Middle frontal gyrus (tissue), 1 donor: ENCODE measurements around the gene CACNA2D3.

Experiments
- DNase-seq: peaks from one replicate; pipeline ENCODE4 v3.0.0-alpha.2; 2015; ENCODE audit warnings: low spot score; ENCODE audit errors: extremely low spot score

CACNA2D3 gene

DNA sequence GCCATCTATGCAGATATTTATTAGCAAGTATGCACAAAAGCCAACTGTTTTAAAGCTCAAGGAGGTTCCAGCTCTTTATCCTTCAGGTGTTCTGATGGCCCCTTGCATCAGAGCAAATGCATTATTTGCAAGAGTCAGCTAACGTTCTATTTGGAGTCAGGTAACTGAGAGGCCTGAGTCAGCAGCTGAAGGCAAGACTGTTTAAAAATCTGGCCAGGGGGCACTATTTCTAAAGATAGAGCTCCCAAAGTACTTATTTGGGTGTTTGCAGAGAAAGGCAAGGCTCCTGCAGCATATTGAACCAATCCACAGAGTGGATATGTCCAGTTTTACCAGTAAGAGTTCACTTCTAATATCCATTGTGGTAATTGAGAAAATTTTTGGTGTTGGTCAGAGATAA lies 659.4 kb downstream of the CACNA2D3 start:
- DNase-seq, result no peak

DNA sequence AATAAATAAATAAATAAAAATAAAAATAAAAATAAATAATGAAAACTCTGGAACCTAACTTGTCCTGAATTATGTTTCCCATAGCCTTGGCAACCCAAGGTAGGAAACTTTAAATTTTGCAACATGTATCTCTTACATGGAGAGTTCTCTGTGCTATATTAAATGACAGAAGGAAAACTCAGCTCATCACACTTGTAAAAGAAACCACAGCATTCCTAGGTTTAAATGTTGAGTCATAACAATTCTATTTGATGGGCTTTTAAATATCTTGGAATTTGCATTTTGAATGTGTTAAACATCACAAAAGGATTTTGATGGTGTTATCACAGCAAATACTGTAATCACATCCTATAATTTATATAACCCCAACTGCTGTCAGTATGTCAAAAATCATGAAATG lies 661.3 kb downstream of the CACNA2D3 start:
- no peak for DNase-seq

DNA sequence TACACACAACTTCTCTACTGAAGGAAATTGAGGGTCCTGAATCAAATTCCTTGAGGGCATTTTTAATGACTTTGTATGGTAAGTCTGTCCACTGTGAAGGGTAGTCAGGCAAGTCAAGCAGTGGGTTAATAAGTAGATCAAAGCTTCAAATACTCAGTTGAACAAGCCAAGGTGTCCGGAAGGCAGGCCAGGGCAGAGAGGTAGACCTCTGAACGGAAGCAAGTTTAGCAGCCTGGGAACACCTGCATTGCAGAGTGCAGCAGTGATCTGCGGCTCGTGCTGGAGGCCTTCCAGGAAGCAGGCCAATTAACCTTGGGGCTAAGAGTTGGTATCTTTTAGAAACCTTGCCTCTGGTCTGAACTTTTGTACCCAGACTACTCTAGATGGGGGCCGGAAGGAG lies 661.7 kb downstream of the CACNA2D3 start:
- no peak for DNase-seq

DNA sequence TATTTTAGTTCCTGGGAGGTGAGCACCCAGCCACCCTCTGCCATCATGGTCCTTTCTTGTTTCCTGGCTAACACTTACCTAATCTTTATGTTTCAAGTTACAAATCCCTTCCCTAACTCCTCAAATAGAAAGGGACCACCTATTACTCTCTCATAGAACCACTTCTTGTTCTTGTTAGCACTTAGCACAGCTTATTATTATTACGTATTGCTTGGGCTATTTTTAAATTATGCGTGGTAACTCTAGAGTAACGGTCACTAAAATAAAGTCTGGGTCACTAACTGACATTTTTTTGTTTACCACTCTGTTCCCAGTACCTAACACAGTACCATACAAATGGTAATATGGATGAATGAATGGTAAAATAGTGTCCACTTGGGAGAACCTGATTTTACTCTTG lies 663.6 kb downstream of the CACNA2D3 start:
- DNase-seq, result no peak

GRCh38 chr3:54790051-54790450 lies 667.7 kb downstream of the CACNA2D3 start:
- DNase-seq, result no peak

GRCh38 chr3:54791501-54792156 lies 669.3 kb downstream of the CACNA2D3 start:
- no peak for DNase-seq

DNA sequence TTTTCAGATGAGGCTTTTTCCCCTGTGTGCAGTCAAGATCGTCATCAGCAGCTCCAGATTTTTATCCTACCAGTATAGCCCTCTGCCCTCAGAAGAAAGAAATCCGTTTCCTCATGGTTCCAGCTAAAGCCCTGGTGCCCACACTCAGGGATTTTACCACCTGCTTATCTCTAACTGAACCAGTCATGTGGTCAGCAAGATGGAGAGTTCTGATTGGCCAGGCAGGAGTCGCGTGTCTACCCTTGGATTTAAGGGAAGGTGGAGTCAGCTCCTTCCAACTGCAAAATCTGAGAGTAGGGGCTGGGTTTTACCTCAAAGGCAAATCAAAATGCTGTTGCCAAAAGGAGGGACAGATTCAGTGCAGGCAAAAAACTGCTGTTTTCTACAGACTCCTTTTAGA lies 670.2 kb downstream of the CACNA2D3 start:
- no peak for DNase-seq

- no peak for DNase-seq
Observed at GRCh38 chr3:54793171-54793570, 670.8 kb downstream of the CACNA2D3 start.

DNA sequence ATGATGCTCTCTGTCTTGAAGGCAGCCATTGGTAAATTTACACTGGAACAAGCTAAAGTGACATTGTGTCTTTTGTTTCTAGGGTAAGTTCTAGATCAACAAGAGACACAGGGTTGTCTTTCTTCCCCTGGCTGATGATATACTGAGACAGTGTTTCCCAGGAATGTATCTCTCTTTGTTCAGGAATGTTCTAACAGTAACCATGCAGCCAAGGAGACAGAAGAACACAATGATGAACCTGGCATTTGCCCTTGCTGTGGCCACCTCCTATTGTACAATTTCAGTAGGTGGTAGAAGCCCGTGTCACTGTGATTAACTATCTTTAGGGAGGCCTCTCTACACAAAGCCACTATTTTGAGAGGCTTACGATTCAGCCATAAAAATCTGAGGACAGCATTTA lies 674.8 kb downstream of the CACNA2D3 start:
- no peak for DNase-seq

DNA sequence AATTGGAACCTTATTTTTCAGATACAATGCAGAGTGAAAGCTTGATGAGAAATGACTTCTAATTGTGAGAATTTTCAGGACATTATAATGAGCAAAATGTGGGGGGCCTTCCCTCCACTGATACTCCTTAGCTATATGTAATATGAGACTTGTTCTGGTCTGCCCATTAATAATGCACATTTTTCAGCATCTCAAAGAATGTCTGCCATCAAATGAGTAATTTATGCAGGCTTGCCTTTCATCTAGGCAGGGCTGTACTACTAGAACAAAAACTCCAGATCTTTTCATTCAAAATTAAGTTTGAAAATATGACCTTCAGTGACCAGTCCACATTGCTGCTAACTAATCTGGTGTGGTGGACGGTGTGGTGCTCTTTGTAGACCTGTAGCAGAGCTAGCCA lies 678.1 kb downstream of the CACNA2D3 start:
- no peak for DNase-seq

DNA sequence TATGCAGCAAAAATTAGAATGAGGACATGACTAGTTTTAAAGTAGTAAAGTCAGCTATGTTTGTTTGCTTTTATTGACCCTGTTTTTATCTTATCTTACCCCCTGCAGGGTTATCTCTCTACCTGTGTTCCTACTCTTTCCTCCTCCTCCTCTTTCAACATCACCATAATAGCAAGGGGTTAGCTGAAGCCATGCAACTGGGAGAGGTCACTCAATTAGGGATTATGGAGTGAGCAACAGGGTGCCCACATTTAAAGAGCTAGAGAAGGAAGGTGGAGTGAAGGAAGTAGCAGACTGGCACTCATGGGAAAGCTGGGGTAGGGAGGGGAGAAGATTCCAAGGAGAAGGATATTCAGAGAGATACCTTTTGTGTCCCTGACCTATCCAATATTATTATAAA lies 679.6 kb downstream of the CACNA2D3 start:
- DNase-seq, result no peak

GRCh38 chr3:54810401-54810800 lies 688.0 kb downstream of the CACNA2D3 start:
- DNase-seq, result no peak

DNA sequence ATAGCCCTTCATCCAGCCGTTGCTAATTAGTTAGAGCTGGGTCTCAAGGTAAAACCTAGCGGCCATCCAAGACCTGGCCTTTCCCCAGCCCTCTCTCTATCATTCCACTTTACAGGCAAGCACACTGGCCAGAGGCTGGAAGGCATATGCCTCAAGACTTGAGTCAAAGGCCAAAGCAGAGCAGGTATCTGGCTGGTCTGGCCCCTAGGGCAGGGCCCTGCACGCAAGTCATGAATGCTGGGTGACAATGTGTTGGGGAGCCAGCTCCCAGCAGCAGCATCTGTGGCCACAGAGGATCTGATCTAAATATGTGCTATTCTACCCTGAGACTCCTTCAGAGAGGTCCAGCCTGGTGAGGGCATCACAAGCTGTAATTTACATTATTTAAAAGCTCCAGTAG lies 691.9 kb downstream of the CACNA2D3 start:
- no peak for DNase-seq

DNA sequence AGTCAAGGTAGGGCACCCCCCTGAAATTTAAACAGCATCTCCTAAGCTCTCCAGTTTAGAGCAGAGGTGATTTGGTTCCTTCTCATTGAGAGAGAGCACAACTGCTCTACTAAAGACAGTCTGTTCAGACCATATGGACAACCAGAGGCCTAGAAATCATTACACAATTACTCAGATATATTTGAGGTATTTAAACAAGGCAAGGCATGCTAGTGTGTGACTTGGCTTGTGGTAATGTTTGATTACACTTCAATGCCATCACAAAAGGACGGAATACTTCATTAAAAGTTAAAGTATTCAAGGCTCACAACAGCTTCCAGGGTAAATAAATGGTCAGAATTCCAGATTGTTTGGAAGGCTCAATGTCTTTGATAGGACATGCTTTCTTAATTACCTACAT lies 695.3 kb downstream of the CACNA2D3 start:
- DNase-seq, result no peak

- no peak for DNase-seq
Observed at GRCh38 chr3:54818486-54818885, 696.1 kb downstream of the CACNA2D3 start.

DNA sequence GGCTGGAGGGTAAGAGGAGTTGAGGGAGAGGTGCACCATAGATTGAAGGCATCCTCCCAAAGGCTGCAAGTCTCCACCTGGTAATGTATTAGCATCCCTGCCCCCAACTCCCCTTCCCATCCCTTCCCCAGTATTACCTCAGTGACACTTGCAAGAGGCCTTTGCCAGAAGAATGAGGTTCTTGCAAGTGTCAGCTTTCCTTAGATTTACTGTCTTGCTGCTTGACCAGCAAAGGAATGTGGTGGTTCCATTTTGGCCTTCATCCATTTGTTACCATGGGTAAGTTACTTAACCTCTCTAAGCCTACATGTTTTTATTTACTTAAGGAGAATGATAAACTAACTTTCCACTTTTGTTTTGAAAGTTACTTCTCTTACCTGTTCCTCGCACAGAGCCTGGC lies 696.6 kb downstream of the CACNA2D3 start:
- no peak for DNase-seq

DNA sequence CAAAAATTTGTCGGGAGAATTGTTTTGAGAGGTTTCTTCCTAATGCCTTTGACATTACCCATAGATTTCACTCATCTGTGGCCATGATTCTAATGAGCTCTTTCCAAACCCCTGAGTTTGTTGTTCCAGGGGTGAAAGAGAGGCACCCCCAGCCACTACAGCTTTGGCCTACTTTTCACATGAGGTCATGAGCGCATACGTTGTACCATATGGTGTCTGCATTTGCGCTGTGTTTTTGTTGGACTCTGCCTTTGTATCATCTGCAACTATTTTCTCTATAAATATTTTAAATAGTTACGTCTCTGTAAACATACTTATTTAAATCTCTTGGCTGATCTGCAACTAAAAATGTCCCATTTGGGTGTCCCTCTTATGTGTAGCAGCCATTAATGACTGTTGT lies 697.6 kb downstream of the CACNA2D3 start:
- no peak for DNase-seq

DNA sequence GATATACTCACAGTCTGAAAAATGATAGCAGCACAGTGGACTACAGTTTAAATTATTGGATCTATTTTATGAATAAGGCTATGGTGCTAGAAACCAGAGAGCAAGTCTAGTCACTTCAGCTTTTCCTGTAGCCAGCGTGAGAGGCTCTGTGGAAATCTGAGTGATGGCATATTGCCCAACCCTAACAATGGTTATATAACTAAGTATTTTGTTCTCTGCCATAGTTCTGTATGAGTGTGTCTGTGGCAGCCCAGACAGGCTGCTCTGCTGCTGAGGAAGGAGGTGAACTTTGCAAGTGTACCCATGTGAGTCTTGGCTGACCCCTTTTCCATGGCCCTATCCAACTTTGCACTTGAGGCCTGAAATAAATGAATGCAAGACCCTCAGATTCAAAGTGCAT lies 699.9 kb downstream of the CACNA2D3 start:
- peak; percentile 64 for DNase-seq

DNA sequence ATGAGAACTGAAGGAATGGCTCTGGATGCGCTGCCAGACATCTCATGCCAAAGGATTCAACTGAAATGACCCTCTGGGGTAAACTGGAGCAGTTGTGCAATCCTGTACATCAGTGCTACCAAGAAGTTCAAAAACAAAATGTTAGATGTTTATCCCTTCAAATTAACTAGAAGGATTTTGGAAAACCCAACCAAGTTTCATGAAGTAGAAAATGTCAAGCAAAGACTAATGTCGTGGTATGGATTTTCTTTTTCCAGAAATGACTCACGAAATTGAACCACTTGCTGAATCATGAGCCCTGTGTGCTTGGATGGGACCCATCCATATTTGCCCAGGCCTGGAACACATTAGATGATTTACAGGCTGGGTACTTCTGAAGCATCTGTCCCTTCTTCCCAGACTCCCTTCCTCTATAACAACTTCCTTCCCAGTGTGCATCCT lies 703.9 kb downstream of the CACNA2D3 start:
- no peak for DNase-seq

GRCh38 chr3:54827056-54827687 lies 704.8 kb downstream of the CACNA2D3 start:
- DNase-seq, result no peak

DNA sequence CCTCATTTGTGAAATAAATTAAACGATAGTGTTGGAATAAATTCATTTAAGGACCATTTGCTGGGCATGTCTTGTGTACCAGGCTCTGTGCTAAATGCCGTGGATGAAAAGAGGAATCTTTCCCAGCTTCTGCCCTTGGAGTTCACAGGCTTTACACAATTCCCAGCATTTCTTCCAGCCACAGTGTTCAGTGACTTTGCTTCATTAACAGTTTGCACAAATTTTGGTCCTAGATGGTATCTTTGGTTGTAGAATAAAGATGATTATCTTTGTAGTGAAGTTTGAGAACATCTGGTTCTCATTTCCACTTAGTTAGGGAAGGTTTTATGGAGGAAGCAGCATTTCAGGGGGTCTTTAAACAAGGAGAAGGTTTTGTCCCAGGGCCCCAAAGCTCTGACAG lies 705.4 kb downstream of the CACNA2D3 start:
- no peak for DNase-seq

DNA sequence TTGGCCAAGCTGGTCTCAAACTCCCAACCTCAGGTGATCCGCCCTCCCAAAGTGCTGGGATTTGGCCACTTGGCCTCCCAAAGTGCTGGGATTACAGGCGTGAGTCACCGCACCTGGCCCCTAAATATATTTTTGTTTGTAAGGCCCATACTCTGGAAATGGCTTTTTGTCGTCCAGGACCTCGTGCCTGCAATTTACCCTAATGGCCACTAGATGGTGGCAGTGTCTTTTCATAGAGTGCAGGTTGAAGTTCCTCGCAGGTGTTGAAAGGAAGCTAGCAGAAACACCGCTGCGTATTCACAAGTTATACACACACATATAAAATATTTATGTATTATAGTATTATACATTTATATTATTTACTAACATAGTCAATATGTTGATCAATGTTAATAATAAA lies 708.3 kb downstream of the CACNA2D3 start:
- no peak for DNase-seq

DNA sequence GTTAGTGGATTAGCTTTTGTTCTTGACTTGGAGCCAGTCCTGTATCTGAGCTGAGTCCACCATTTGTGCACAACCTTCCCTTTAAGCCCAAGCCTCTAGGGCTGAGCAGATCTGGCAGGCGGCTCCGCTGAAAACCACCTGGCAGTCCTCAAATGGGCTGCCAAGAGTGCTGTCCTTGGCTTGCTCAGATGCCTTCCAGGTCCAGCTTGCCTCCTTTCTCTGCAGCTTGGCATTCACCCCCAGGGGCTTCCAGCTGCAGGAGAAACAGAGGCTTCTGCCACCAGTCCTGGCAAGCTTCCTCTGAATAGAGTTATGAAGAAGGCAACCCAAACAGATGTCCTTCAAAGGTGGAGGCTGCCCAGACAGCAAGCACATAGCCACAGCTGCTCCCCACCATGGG lies 708.8 kb downstream of the CACNA2D3 start:
- DNase-seq, result no peak
